Fibroblast of upper back skin (primary cell): Measurements from ENCODE around the gene HDX.
"Not testable (repeated sequence)": the region's sequence is repeated elsewhere in the genome, so short reads cannot be mapped to it uniquely, and the experiment has no call there.

Experiments
- DNase-seq: peaks from one replicate; pipeline ENCODE4 v3.0.0-alpha.2; 2013

Gene HDX

DNA sequence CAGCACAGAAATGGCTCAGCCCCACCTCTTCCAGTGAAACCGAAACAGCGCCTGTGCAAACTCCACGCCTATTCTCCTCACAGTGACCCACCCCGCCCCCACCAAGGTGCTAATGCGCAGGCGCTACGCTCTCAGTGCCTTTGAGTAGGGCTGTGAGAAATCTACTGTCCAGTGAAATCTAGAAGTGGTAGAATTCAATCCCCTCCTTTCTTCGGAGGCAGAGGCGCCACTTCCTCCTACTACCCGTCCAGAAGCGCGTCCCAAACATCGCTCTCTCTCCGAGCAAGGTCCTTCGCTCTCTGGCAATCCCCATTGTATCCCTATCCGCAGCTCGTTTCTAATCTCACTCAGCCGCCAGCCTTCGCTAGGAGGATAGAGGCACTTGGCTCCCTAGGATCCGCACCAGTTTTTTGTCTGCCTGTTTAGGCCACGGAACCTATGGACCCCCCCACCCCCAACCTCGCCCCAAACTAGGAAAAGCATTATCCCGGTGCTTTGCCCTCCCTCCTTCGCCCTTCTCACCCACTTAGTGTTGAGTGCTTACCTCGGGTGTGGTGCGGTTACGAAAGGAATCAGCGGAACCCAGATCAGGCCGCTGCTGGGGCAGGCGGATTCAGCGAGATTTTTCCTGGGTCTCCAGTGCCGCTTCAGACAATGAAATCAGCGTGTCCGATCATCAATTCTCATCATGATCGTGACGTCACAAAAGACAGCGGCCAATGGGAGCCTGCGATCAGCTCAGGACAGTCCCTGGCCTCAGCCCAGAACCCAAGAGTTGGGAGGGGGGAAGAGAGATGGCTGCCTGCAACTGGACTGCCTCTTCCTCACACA lies at the start of gene HDX:
Gene HDX (minus strand): TSS at position 656 of the 831 bp plus-strand sequence. CDS start 27,056 bp downstream, outside the sequence.
- peak; percentile 89 for DNase-seq

DNA sequence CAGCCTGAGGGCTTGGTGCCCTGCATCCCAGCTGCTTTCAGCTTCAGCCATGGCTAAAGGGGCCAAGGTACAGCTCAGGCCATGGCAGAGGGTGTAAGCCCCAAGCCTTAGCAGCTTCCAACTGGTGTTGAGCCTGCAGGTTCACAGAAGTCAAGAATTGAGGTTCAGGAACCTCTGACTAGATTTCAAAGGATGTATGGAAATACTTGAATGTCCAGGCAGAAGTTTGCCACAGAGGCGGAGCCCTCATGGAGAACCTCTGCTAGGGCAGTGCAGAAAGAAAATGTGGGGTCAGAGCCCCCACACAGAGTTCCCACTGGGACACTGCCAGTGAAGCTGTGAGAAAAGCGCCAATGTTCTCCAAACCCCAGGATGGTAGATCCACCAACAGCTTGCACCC lies 39.1 kb upstream of the HDX start:
- DNase-seq: not testable (repeated sequence)

- DNase-seq: not testable (repeated sequence)
Measured at GRCh38 chrX:84537627-84538026, 35.4 kb upstream of the HDX start.

DNA sequence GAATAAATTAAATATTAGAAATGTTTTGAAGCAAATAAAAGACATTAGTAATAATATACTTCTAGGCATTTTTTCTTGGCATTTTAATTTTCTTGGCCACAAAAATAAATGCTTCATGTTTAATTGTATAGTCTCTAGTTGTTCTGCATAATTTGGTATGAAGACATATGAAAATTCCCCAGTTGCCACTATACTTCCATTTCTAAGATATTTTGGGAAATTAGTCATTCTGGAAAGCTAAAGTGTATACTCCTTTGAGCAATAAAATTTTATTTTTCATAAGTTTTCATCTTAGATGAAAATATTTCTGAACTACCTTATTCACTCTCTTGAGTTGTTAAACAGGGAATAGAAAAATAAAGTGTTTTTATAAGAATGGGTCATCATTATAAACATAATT lies 13.8 kb downstream of the HDX start:
- DNase-seq: no peak

GRCh38 chrX:84487365-84488353 lies 14.6 kb downstream of the HDX start:
- no peak for DNase-seq

DNA sequence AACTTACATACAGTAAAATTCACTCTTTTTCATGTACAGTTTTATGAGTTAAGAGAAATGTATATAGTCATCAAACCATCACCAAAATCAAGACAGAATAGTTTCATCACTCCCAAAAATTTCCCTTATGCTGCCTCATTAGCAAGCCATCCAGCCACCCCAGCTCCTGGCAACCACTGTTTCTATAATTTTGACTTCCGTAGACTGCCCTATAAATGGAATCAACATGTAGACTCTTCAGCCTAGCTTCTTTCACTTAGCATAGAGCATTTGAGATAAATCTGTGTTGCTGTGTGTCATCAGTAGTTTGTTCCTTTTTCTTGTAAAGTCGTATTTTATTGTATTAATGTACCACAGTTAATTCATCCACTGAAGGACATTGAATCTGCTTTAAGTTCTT lies 23.2 kb downstream of the HDX start:
- no peak for DNase-seq

DNA sequence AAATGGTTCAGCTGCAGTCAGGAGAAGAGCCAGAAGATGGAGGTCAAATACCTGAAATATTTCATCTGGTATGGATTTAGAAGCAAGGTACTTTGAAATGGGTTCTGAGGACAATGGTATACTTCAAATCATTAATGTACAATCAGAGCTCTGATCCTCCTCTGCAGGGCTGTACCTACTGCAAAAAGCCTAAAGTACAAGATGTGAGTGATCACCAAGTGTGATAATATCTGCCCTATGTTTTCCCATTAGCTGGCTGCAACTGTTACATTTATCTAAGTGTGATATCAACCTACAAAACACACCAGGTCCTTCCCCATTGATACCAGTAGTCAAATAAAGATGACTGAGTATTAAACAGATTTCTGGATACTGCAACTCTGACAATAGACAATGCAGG lies 25.1 kb downstream of the HDX start:
- peak; percentile 3 for DNase-seq

DNA sequence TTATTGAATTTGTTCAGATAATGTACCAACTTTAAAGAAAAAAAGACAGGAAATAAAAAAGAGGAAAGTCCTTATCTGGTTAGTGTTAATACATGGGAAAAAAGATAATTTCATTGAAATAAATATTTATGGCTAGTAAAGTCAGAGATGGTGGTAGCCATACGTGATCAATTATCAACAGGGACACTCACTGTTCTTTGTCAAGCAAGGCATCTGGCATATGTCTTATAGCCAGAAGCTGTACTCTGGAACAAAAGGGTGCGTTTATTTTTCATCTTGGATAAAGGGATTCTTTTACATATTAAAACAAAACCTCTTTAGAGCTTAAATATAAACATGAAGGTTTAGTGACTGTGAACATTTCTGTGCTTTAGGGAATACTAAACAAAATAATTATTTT lies 26.7 kb downstream of the HDX start:
- no peak for DNase-seq

DNA sequence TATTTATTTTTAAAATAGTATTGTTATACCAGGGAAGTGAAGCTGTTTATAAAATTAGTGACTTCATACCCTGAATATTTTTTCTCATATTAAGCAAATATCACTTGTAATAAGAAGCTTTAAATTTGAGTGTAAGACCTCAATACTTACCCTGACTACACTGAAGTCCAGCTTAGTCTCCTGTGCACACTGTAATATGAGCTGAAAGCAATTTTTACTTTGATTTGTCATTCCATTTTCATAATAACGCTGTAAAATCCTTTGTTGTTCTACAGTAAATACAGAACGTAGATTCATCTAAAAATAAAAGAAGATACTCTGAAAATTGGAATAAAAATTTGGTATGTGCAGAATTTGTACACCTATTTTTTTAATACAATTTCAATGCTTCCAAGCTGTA lies 27.2 kb downstream of the HDX start:
- no peak for DNase-seq

DNA sequence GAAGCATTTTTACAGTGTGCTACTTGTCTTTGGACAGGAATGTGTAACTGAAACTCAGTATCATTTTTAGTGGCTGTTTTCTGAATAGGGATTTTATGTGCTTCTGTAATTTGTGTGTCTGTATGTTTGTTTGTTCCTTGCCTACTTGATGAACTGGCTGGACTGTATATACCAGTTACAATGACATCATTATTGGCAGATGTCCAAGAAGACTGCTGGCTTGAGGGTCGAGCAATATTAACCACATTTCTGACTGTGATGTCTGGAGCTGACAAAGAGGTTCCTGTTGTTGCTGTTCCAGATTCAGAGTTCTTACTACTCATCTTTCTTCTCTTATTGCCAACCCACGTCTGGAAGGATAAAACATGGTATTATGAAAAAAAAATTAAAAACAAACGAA lies 33.0 kb downstream of the HDX start:
- DNase-seq: peak; percentile 25

- no peak for DNase-seq
Measured at GRCh38 chrX:84467898-84468297, 34.4 kb downstream of the HDX start.

- DNase-seq: no peak
Measured at GRCh38 chrX:84453351-84454246, 48.7 kb downstream of the HDX start.

DNA sequence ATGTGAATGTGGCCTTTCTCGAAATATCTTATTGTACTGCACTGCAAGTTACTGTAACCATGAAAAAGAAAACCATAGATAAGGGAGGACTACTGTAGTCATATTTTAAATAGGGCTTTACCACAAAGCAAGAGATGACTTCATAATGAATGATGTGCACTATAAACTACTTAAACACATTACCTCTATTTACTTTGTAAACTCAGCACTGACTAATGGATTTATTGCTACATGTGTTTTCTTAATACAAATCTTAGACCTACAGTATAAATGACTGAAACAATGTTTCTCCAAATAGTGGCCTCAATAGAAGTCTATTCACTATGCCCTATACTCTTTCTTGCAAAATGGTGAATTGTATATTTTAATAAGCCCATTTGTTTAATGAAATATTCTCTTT lies 61.1 kb downstream of the HDX start:
- DNase-seq: no peak

GRCh38 chrX:84415140-84415539 lies 87.1 kb downstream of the HDX start:
- DNase-seq: no peak

DNA sequence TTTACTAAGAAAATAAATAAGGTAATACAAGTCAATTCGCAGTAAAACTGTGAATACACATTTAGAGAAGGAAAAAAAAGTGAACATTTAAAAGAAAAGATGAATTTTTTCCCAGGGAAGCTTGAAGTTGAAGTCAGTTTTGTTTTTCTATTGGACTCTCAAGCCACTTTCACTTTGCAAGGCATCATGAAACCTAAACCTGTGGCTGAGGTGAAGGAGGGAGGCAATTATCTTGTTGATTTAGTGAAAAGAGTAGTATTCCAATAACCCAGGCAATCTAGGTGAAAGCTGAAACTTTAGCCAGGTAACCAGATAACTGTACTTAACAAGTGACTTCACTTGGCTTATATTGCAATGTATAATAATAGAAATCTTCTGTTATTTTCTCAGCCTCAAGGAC lies 138.6 kb downstream of the HDX start:
- no peak for DNase-seq

GRCh38 chrX:84363051-84363450 lies 139.2 kb downstream of the HDX start:
- no peak for DNase-seq

- peak; percentile 25 for DNase-seq
Measured at GRCh38 chrX:84362184-84362838, 139.9 kb downstream of the HDX start.

GRCh38 chrX:84358271-84358670 lies 144.0 kb downstream of the HDX start:
- no peak for DNase-seq

DNA sequence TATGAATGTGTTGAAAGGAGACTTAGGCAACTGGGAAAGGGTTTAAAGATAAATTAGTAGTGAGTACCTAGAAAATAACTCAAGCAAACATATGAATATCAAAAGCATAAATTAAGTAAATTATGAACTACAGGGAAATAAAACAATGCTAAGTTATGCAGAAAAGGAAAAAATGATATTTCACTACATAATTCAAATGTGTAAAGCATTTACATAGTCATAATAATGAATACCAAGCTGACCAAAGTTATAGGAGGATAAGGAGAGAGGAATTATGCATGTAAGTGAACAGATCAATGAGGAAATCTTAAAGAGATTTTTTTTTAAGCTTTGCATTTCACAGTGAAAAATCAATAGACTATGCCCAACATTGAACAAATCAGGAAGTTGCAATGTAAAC lies 145.0 kb downstream of the HDX start:
- DNase-seq: no peak

- DNase-seq: peak; percentile 55
Measured at GRCh38 chrX:84340968-84341367, 161.3 kb downstream of the HDX start.

- no peak for DNase-seq
Measured at GRCh38 chrX:84339507-84340364, 162.5 kb downstream of the HDX start.
